Body of pancreas (tissue), 4 donors: ENCODE results near the gene SDC1.

Experiments used
- CTCF ChIP-seq, 7 experiments: fragments of 450-650 bp in 4 of 7; fragments of 200-600 bp in 3 of 7; sonication (generic) in 3 of 7; IDR thresholded peaks; one replicate each; pipeline ENCODE4 v1.5.1; 2016 to 2019; ENCODE audit warnings: antibody characterized with exemption in 7 of 7
- POLR2A ChIP-seq, 3 donors: fragments of 450-650 bp; IDR thresholded peaks; one replicate each; pipeline ENCODE4 v1.6.1; 2016; ENCODE audit warnings: antibody characterized with exemption in 3 of 3, mild to moderate bottlenecking in 2 of 3

GRCh38 chr2:20212459-20212870 is 12.5 kb downstream of the SDC1 start:
- TF ChIP-seq CTCF (IDR thresholded peaks at IDR 0.05), result no peak
- no peak for TF ChIP-seq POLR2A (IDR thresholded peaks at IDR 0.05)
